Embryonic facial prominence (tissue), 1 donor: Measurements from ENCODE around the gene MMP24OS.
"Not testable (repeated sequence)": the region's sequence is repeated elsewhere in the genome, so short reads cannot be mapped to it uniquely, and the experiment has no call there.

Experiments used
- DNase-seq: peaks from one replicate; pipeline ENCODE4 v3.0.0-alpha.2; 2016; ENCODE audit errors: extremely low spot score

MMP24OS gene

DNA sequence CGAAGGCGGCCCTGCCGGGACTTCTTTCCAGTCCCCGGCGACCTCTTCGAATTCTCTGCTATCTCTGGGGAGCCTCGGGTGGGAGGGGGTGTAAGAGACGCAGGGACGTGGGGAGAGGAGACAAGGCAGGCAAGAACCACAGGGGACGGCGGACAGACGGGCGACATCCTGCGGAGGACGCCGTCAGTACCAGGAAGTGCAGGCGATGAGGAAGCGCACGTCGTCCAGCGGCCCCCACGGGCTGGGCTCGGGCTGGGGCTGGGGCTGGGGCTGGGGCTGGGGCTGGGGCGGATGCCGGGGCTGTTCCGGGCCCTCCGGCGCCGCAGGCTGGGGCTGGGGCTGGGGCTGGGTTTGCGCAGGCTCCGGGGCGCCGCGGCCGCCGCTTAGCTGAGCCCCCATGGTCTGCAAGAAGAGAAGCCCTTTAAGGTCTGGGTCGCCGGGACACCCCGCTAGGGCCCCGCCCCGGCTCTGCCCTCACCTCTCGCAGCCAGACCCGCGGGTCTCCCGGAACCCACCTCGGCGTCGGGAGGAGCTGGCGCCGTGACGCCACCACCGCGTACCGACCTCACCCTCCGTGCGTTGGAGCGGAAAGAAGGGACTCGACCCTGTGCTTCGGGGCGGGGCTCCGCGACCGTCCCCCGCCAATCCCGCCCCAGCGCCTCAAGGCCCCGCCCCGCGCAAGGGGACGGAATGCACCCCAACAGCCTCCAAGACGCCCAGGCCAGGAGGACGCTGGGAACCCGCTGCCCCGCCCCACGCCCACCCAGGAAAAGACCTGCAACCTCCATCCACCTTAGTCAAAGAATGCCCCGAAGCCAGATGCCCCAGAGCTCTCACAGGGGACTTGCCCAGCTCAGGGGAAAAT, at the start of gene MMP24OS:
Gene MMP24OS, minus strand, starts transcription at position 592 of the 865 bp plus-strand sequence. Its CDS starts 193 bp downstream, at position 399.
- no peak for DNase-seq

DNA sequence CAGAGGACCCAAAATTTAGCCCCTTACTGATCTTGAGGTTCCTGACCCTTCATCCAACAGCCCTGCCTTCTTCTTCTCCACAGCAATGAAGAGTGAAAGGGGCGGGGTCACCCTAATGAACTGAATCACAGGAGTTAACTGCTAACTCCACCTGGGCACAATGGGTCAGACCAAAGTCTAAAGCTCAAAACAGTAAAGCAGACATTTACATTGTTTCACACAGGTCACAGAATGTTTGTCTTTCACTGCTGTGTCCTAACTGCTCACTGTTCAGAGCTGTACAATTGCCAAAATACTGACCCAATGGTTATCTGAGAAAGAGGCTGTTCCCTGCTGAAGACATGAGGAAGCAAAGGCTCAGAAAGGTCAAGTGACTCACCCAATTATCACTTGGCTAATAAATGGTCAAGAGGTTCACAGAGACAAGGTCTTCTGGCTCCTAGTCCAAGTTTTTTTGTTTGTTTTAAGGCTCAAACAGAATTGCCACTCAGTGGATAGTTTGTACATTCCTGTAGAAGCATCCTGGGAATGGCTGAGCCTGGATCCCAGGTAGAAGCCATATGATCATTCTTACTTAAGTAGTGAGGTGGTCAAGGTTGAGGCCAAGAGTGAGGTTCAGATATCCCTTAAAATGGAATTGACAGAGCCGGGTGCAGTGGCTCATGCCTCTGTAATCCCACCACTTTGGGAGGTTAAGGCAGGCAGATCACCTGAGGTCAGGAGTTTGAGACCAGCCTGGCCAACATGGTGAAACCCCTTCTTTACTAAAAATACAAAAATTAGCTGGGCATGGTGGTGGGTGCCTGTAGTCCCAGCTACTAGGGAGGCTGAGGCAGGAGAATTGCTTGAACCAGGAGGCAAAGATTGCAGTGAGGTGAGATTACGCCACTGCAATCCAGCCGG, 49.4 kb upstream of the MMP24OS start:
- DNase-seq = no peak

DNA sequence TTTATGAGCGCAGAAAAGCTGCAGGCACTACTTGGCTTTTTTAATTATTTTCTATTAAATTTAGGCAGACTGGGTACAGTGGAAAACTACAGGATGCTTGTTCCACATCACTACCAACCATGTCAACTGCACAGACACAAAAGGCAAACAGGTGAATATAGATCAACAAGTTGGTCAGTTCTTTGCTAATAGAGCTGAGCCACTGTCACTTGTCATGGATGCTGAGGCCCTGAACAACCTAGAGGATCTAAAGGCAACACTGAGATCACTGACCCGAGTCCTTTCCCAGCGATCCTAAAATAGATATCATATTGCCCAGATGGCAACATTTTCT, 48.8 kb upstream of the MMP24OS start:
- DNase-seq = no peak

DNA sequence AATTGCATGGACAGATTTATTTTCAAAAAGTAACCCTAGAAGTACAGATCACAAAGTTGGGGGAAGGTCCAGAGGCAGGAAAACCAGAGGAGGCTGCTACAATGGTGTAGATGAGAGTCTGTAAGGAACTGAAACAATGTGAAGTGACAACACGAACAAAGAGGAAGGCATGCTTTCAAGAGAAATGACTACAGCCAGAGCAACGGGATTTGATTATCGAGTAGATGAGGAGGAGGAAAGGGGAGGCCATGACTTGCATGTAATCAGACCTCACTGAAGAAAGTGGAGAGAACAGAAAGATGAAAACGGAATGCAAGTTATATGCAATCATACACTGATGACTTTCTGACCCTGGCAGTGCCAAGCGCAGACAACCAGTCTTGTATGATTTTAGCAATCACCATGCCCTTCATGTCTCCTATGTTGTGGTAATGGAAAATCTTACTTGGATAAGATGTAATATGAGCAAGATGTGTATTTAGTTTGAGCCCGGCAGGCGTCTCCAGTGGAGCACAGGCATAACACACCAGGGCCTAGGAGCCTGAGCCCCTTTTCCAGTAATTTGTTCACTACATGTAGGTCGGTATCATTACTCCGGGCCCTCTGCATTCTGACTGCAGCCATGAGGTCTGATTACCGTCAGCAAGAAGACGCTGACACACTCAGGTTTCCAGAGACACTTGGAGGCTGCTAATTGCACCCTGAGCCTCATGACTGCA, 48.3 kb upstream of the MMP24OS start:
- DNase-seq = peak; percentile 50

- no peak for DNase-seq
Measured at GRCh38 chr20:35325401-35325800, 47.5 kb upstream of the MMP24OS start.

DNA sequence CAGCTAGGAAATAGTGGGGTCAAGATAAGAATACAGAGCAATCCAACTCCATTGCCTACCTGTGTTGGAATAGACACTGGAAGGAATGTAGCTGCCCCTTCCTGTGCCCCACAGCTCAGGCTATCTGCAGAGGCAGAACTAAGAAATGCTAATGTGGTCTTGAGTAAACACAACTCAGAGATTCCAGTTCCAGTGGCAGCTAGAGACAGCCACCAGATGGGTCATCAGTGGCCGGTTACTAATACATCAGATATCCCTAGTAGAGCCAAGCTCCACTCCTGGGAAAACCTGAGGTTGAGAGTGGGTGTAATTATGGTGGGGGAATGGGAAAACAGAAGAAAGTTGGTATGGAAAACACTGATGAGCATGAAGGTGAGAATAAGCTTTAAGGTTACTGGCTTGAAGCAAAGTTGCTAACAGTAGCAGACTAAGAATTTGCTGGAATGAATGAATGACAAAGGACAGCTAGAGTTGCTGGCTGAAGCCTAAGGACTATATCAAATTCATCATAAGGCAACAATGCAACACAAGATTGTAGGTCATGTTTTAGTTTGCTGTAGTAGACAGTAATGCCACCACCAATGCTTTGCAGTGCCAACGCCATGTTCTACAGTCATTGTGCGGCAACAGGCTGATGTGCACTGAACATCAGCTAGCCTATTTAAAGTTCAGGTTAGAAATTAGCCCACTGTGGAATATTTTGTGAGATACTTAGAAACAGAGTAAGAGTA, 42.6 kb upstream of the MMP24OS start:
- no peak for DNase-seq

DNA sequence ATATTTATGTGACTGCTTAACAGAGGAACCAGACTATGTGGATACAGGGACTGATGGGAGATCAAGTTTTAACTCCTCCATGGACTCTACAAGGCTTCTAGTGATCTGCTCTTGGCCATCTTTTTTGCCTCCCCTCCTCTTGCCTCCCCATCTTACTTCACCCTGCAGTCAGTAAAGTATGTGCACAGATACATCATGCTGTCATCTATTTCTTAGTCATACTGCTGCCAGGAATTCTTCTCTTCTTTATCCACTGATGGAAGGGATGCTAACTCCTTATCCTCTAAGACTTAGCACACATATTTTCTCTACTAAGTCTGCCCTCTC, 41.9 kb upstream of the MMP24OS start:
- DNase-seq = no peak

DNA sequence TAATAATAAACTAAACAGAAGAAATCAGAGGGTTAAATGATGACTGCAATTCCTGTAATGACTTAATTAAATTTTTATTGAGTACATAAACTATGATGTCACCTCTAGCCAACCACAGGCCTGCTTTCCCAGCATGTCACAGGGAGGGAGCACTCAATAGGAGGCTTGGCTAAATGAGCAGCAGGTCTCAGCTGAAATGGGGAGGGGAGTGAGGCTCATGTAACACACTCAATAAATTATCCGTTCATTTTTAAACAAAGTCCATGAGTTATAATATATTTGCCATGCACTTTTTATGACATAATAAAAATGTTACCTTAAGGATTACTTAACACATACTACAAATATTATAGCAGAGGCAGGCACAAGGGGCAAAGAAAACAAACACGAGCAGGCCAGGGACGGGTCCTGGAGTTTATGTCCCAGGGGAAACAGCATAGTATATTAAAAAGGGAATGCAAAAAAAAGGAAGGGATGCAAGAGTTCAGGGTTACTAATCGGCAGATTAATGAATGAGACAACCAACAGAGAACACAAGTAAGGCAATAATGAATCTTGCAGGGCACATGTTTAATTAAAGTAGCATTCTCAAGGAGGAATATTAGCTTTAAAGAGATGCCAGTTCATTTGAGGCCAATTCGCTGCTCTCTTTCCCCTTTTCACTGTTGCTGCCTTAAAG, 41.4 kb upstream of the MMP24OS start:
- DNase-seq = no peak

- no peak for DNase-seq
Measured at GRCh38 chr20:35318502-35319157, 40.7 kb upstream of the MMP24OS start.

GRCh38 chr20:35317416-35318210, 39.7 kb upstream of the MMP24OS start:
- DNase-seq = no peak

DNA sequence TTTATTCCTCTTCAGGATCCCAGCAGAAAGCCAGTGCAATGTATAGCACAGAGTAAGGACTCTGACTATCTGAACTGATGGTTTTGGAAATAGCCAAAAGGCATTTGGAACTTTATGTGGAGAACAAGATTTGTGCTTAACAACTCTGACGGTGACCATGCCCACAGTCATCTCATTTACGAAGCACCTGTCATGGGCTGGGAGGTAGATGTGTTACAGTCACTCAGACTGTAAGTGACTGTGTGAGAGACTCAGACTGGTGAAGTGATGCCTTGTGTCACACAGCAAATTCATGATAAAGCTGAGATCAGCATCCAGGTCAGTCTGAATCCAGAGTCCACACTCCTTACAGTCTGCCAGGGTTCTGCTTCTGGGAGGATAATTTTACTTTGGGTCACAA, 38.2 kb upstream of the MMP24OS start:
- no peak for DNase-seq

- DNase-seq = not testable (repeated sequence)
Measured at GRCh38 chr20:35315632-35316020, 37.7 kb upstream of the MMP24OS start.

DNA sequence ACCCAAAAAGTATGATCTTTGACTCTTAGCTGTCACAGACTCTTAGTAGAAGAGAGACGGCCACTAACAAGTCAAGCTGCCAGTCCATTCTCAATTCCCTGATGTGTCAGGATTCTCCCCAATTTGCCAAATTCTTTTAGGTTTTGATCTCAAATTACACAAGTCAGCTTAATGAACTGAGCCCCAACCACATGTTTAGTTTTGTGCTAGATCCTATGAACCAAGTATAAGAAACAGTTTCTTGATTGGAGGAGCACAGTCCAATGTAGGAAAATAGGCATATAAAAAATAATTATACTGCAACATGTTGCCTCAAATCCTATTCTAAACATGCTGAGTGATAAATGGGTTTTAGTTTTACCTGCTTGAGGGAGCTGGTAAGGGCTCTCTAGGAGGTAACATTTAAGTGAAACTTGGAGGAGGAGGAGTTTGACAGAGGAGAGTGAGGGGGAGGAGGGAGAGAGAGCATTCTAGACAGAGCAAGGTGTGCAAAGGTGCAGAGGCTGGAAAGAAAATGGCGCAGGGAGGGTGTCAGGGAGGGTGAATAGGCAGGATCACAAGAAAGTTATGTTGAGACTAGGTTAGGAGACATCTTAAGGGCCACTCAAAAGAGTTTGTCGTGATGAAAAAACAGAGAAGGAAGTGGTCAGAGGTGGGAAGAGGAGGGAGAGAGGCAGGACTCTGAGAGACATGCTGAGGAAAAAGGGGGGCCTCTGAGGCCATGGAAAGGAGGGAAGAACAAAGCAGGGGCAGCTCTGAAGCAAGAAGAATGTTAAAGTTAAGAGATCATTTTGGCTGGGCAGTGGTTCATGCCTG, 37.1 kb upstream of the MMP24OS start:
- no peak for DNase-seq

GRCh38 chr20:35312318-35312717, 34.4 kb upstream of the MMP24OS start:
- DNase-seq = no peak

DNA sequence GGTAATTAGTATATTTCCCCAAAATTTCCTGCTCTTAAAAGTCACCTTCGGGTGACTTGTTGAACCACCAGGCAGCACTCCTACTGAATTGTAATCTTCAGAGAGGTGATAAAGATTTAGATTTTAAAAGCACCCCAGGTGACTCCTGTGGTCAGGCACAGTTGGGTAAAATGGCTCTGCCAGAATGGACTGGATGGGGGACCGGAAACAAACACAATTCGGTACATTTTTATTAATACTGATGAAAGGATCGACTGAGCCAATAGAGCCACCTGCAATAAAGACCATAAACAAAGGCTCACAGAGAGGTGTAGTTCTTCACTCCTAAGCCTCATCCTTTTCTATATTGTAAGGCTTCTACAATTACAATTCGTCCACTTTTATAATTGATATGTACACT, 33.9 kb upstream of the MMP24OS start:
- DNase-seq = no peak

DNA sequence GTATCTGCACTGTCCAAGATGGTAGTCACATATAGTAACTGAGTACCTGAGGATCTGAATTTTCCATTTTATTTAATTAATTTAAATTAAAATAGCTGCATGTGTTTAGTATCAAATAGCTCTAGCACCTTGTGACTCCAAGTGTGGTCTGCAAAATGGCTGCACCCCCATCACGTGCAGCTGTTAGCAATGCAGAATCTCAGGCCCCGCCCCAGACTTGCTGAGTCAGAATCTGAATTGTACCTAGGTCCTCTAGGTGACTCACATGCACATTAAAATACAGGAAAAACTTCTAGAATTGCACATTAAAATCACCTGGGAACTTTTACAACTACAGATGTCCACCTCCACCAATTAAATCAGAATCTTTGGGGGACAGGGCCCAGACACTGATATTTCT, 33.5 kb upstream of the MMP24OS start:
- no peak for DNase-seq

GRCh38 chr20:35307666-35308653, 30.0 kb upstream of the MMP24OS start:
- DNase-seq = no peak
